GM18511 (cell line): ENCODE results near the gene MRPL57.
"Not testable (repeated sequence)": the region's sequence is repeated elsewhere in the genome, so short reads cannot be mapped to it uniquely, and the experiment has no call there.

ENCODE experiments used
- ATAC-seq: cut with Tn5 transposase; IDR thresholded peaks from one replicate; pipeline ENCODE4 v1.9.1; 2021; ENCODE audit warnings: mild to moderate bottlenecking, moderate library complexity; ENCODE audit not compliant: unreplicated experiment

Gene MRPL57

GRCh38 chr13:21176215-21176981, at the start of gene MRPL57, which contains the start of gene SKA3:
MRPL57 (plus strand) TSS chr13:21176658; CDS start chr13:21176917, 259 bp downstream.
SKA3 (minus strand) TSS chr13:21176552; CDS start chr13:21176477, 75 bp downstream.
- peak; percentile 90 for ATAC-seq

GRCh38 chr13:21130116-21130515, 46.3 kb upstream of the MRPL57 start:
- no peak for ATAC-seq

- no peak for ATAC-seq
These were observed 43.4 kb upstream of the MRPL57 start for GRCh38 chr13:21133077-21133476.

GRCh38 chr13:21134475-21134874, 42.0 kb upstream of the MRPL57 start:
- ATAC-seq, result no peak

- not testable (repeated sequence) for ATAC-seq
These were observed 40.6 kb upstream of the MRPL57 start for GRCh38 chr13:21135833-21136232.

- no peak for ATAC-seq
These were observed 38.8 kb upstream of the MRPL57 start for GRCh38 chr13:21137696-21138095.

- ATAC-seq, result no peak
These were observed 37.9 kb upstream of the MRPL57 start for GRCh38 chr13:21138561-21138960.

GRCh38 chr13:21139374-21139773, 37.1 kb upstream of the MRPL57 start:
- ATAC-seq, result no peak

- no peak for ATAC-seq
These were observed 33.7 kb upstream of the MRPL57 start for GRCh38 chr13:21142766-21143165.

- ATAC-seq, result no peak
These were observed 28.6 kb upstream of the MRPL57 start for GRCh38 chr13:21147827-21148226.

- ATAC-seq, result no peak
These were observed 27.8 kb upstream of the MRPL57 start for GRCh38 chr13:21148557-21149258.

- peak; percentile 57 for ATAC-seq
These were observed 26.9 kb upstream of the MRPL57 start for GRCh38 chr13:21149568-21149967.

- peak; percentile 16 for ATAC-seq
These were observed 26.4 kb upstream of the MRPL57 start for GRCh38 chr13:21150013-21150412.

- no peak for ATAC-seq
These were observed 24.1 kb upstream of the MRPL57 start for GRCh38 chr13:21152251-21152899.

GRCh38 chr13:21164631-21165030, 11.8 kb upstream of the MRPL57 start:
- no peak for ATAC-seq

GRCh38 chr13:21165606-21166005, 10.9 kb upstream of the MRPL57 start:
- ATAC-seq, result not testable (repeated sequence)

- no peak for ATAC-seq
These were observed 5.0 kb upstream of the MRPL57 start for GRCh38 chr13:21171420-21171819.

- not testable (repeated sequence) for ATAC-seq
These were observed 2.7 kb upstream of the MRPL57 start for GRCh38 chr13:21173767-21174166.

- ATAC-seq, result no peak
These were observed 723 bp upstream of the MRPL57 start for GRCh38 chr13:21175656-21176214.

GRCh38 chr13:21176982-21177284, 475 bp downstream of the MRPL57 start:
- peak; percentile 42 for ATAC-seq

- ATAC-seq, result no peak
These were observed 5.2 kb downstream of the MRPL57 start for GRCh38 chr13:21181671-21182070.
